NK-92 treated with Interleukin-12 subunit alpha and Interleukin-12 subunit beta, amount 100 ng/mL, for 24 hours (cell line): ENCODE measurements around the gene VMAC.
"Not testable (repeated sequence)": the region's sequence is repeated elsewhere in the genome, so short reads cannot be mapped to it uniquely, and the experiment has no call there.

Experiments used
- DNase-seq: peaks from one replicate; lab custom pipeline; 2025; lab: John Stamatoyannopoulos, UW

The VMAC gene, protein sequence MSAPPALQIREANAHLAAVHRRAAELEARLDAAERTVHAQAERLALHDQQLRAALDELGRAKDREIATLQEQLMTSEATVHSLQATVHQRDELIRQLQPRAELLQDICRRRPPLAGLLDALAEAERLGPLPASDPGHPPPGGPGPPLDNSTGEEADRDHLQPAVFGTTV

DNA sequence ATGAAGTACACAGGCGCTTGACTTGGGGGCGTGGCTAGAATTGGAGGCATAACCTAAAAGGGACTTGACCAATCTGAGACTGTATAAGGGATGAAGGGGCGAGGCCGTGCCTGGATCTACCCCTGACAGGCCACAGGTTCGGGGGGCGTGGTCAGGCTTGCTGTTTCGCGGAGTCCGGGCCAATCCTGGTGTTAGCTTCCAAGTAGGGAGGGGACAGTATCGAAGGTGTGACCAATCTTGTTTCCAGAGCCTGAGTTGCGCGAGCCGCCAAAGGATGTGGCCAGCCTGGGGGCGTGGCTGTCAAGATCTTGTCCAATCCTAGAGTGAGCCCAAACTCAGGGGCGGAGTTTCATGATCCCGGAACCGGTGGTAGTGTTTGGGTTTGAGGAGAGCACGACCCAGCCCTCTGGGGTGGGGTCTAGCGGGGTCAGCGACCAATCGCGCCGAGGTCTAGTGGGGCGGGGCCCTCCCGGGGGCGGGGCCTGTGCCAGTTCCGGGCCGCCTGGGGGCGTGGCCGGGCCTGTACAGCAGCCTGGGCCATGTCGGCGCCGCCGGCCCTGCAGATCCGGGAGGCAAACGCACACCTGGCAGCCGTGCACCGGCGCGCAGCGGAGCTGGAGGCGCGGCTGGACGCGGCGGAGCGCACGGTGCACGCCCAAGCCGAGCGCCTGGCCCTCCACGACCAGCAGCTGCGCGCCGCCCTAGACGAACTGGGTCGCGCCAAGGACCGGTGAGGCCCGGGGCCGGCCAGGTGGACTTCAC is at the start of gene VMAC:
Gene VMAC, plus strand, starts transcription at position 521 of the 762 bp plus-strand sequence. Its CDS starts 19 bp downstream, at position 540.
- peak; percentile 100 for DNase-seq

- not testable (repeated sequence) for DNase-seq
These were observed 49.5 kb upstream of the VMAC start for GRCh38 chr19:5855151-5855550.

DNA sequence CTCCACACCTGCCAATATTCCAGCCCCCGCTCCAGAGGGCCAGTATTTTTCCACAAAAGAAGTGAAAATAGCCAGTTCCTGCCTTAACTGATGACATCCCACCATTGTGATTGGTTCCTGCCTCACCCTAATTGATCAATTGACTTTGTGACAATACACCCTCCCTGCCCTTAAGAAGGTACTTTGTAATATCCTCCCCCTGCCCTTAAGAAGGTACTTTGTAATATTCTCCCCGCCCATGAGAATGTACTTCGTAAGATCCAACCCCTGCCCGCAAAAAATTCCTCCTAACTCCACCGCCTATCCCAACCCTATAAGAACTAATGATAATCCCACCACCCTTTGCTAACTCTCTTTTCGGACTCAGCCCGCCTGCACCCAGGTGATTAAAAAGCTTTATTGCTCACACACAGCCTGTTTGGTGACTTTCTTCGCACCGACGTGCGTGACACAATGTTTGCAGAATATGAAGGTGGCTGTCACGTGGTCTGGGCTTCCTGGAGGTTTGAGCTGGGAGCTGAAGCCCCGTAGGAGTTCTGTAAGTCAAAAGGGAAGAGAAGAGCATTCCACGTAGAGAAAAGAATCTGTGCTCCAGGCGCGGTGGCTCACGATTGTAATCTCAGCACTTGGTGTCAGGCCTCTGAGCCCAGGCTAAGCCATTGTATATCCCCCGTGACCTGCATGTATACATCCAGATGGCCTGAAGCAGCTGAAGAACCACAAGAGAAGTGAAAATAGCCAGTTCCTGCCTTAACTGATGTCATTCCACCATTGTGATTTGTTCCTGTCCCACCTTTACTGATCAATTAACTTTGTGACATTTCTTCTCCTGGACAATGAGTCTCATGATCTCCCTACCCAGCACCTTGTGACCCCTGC is 47.2 kb upstream of the VMAC start:
- no peak for DNase-seq

DNA sequence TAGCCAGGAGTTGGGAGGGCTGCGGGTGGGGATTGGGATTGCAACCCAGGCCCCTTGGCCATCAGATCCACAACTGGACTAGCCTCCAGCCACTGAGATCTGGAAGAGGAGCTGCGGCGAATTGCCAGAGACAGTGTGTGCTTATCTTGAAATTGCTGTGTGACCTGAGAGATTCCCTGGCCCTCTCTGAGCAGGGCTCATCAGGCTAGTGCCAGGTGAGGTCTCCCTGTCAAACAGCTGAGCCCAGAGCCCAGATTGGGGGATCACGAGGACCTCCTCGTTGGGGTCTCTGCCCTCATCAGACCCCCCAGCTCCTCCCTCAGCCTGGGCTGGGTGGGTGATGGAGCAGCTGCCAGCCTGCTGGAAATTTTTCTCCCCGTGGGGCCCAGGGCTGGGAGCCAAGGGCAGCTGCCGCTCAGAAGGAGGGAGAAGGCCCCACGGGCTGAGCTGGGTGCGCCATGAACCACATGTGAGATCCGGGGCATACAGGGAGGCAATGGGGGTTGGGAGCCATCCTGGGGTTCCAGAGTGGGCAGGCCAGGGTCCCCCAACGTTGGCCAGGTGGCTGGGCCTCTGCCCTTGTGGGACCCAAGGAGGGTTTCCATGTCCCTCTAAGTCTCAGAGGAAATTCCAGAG is 41.5 kb upstream of the VMAC start:
- no peak for DNase-seq

- no peak for DNase-seq
These were observed 40.5 kb upstream of the VMAC start for GRCh38 chr19:5864013-5864720.

GRCh38 chr19:5864725-5865486 is 39.8 kb upstream of the VMAC start:
- DNase-seq, result no peak

DNA sequence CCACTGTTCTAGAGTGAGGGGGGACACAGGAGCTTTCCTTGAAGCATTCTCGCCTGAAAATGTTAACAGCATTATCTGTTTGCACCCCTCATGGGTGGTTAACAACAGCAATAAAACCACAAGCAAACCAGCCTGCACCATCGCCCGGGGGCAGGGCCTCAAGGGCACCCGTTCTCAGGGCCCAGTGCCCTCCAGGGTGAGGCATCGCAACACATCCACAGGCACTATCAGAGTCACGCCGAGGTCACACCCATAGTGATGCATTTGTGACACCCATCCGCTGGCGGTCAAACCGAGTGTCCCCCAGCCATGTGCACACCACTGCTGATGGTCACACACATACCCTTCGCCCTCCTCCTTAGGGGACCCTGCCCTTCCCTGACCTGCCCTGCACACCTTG is 38.9 kb upstream of the VMAC start:
- no peak for DNase-seq

GRCh38 chr19:5867201-5868136 is 37.2 kb upstream of the VMAC start:
- no peak for DNase-seq

DNA sequence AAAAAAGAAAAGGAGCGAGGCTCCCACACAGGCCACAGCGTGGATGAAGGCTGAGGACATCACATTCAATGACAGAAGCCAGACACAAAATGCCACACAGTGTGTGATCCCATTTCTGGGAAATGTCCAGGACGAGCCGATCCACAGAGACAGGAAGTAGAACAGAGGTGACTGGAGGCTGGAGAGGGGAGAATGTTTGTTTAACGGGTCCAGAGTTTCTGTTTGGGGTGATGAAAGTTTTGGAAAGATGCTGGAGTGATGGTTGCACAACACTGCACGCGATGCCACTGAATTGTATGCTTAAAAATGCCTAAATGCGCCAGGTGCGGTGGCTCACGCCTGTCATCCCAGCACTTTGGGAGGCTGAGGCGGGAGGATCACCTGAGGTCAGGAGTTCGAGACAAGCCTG is 33.7 kb upstream of the VMAC start:
- DNase-seq, result no peak

GRCh38 chr19:5873617-5874199 is 31.0 kb upstream of the VMAC start:
- DNase-seq, result no peak

- not testable (repeated sequence) for DNase-seq
These were observed 30.2 kb upstream of the VMAC start for GRCh38 chr19:5874496-5874895.

DNA sequence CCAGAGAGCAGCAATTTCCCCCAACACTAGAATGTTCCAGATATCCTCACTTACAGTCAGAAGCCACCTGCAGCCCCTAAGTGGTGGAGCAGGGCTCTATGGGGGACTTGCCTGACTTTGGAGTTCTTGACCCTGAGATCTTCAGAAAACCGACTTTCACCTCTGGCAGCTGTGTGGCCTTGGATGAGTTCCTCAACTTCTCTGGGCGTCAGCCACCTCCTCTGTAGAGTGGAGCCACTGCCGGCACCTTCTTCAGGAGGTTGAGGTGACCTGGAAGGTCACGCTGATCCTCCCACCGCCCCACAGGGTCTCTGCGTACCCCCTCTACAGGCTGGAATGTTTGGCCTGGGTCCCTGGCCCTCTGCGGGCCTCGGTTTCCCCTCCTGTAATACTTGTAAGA is 27.2 kb upstream of the VMAC start:
- DNase-seq, result no peak

- no peak for DNase-seq
These were observed 26.8 kb upstream of the VMAC start for GRCh38 chr19:5877882-5878281.

GRCh38 chr19:5880196-5880595 is 24.5 kb upstream of the VMAC start:
- no peak for DNase-seq

DNA sequence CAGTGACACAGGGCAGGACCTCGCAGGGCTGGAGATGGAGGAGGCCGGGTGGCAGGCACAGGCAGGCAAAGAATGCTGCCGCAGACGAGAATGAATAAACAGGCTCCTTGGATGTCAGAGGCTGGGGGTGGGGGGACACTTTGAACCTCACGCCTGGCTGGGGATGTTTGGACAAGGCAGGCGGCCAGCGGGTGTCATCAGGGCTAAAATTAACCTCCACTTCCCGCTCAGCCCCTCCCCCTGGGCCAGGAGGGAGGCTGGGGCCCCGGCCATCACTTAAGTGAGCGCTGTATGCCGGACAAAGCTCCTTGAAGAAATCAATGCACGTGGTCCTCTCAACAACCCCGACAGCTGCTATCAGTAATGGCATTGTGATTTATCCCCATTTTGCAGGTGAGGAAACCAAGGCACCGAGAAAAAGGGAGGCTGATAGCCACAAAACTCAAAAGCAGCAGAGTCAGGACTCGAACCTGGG is 24.0 kb upstream of the VMAC start:
- no peak for DNase-seq

GRCh38 chr19:5881543-5882299 is 23.0 kb upstream of the VMAC start:
- no peak for DNase-seq

- DNase-seq, result no peak
These were observed 22.2 kb upstream of the VMAC start for GRCh38 chr19:5882421-5882968.
